Measurements from ENCODE around the gene ARVCF.

The ARVCF gene

GRCh38 chr22:19965771-19966709 lies 50.6 kb downstream of the ARVCF start:
- DNase-seq (ENCODE audit: low read depth, low spot score) = no peak
- H3K27ac ChIP-seq = no peak overlapping the region

- DNase-seq (ENCODE audit: low read depth, low spot score) = no peak
- H3K27ac ChIP-seq = no peak overlapping the region
Observed at GRCh38 chr22:19964701-19965386, 51.8 kb downstream of the ARVCF start.

GRCh38 chr22:19963863-19964642 lies 52.6 kb downstream of the ARVCF start:
- no peak for DNase-seq (ENCODE audit: low read depth, low spot score)
- peak overlapping the region; percentile 63 for H3K27ac ChIP-seq

GRCh38 chr22:19962909-19963806 lies 53.5 kb downstream of the ARVCF start:
- peak; percentile 86 for DNase-seq (ENCODE audit: low read depth, low spot score)
- H3K27ac ChIP-seq = peak overlapping the region; percentile 63

- H3K27ac ChIP-seq = peak overlapping the region; percentile 63
Observed at GRCh38 chr22:19962246-19962908, 54.2 kb downstream of the ARVCF start.

GRCh38 chr22:19961868-19962245 lies 54.8 kb downstream of the ARVCF start:
- DNase-seq (ENCODE audit: low read depth, low spot score) = no peak
- H3K27ac ChIP-seq = peak overlapping the region; percentile 63

More at GRCh38 chr22:19962246-19962908, 54.2 kb downstream of the ARVCF start:
- peak; percentile 66 for DNase-seq (ENCODE audit: low read depth, low spot score)

GRCh38 chr22:19961201-19961580 lies 55.4 kb downstream of the ARVCF start:
- no peak for DNase-seq (ENCODE audit: low read depth, low spot score)

GRCh38 chr22:19960491-19961200 lies 56.0 kb downstream of the ARVCF start:
- DNase-seq (ENCODE audit: low read depth, low spot score) = no peak
- H3K27ac ChIP-seq = no peak overlapping the region

More at GRCh38 chr22:19961201-19961580, 55.4 kb downstream of the ARVCF start:
- H3K27ac ChIP-seq = no peak overlapping the region

GRCh38 chr22:19959587-19960490 lies 56.8 kb downstream of the ARVCF start:
- H3K27ac ChIP-seq = no peak overlapping the region
- no peak for DNase-seq (ENCODE audit: low read depth, low spot score)

- DNase-seq (ENCODE audit: low read depth, low spot score) = no peak
- H3K27ac ChIP-seq = no peak overlapping the region
Observed at GRCh38 chr22:19959043-19959586, 57.5 kb downstream of the ARVCF start.

GRCh38 chr22:19958083-19959042 lies 58.3 kb downstream of the ARVCF start:
- no peak overlapping the region for H3K27ac ChIP-seq
- no peak for DNase-seq (ENCODE audit: low read depth, low spot score)

GRCh38 chr22:19957445-19957844 lies 59.2 kb downstream of the ARVCF start:
- H3K27ac ChIP-seq = no peak overlapping the region
- no peak for DNase-seq (ENCODE audit: low read depth, low spot score)

GRCh38 chr22:19955241-19956128 lies 61.1 kb downstream of the ARVCF start:
- no peak for DNase-seq (ENCODE audit: low read depth, low spot score)
- H3K27ac ChIP-seq = peak overlapping the region; percentile 3

GRCh38 chr22:19951346-19951745 lies 65.3 kb downstream of the ARVCF start:
- DNase-seq (ENCODE audit: low read depth, low spot score) = no peak
- no peak overlapping the region for H3K27ac ChIP-seq
